DOHH2 (cell line): ENCODE results near the gene EEF2KMT.

Experiments used
- CTCF ChIP-seq: fragments of 200-600 bp; sonication (generic); IDR thresholded peaks from one replicate; pipeline ENCODE4 v1.5.1; 2014; ENCODE audit warnings: antibody characterized with exemption, mild to moderate bottlenecking, low read depth, low read length; ENCODE audit not compliant: poor library complexity, severe bottlenecking
- EZH2phosphoT487 ChIP-seq: fragments of 200-600 bp; sonication (generic); IDR thresholded peaks from 2 replicates; pipeline ENCODE4 v1.6.1; 2017; ENCODE audit warnings: borderline replicate concordance, mild to moderate bottlenecking, antibody characterized with exemption, low read length, moderate library complexity, mixed read lengths

- TF ChIP-seq CTCF (no peak), EZH2phosphoT487 (no peak)
These were observed 55.9 kb downstream of the EEF2KMT start for GRCh38 chr16:5041600-5042133.
